Activated CD8-positive, alpha-beta T cell treated with anti-CD3 and anti-CD28 coated beads, Interleukin-2, amount 10 ng/mL, durations not matched to agents 7 days and 5 days (primary cell): Measurements from ENCODE around the gene LINC01488. TPM values are rescaled to one million over a fixed set of nuclear protein-coding genes. Genes with fewer than 3 reads are reported as not detected.

Experiments
- ATAC-seq: fragments of 150-1000 bp; cut with Tn5 transposase; one replicate; pipeline ENCODE4 v1.10.0; 2021; ENCODE audit warnings: moderate library complexity
- CTCF ChIA-PET: fragments of 350-600 bp; sonication (Branson Sonifier 250); formaldehyde crosslinking; loops from one replicate; lab custom pipeline; 2021; ENCODE audit warnings: antibody characterized with exemption; lab: Charles Lee
- POLR2A ChIA-PET: fragments of 350-600 bp; sonication (Branson Sonifier 250); formaldehyde crosslinking; loops from one replicate; lab custom pipeline; 2021; ENCODE audit warnings: antibody characterized with exemption; lab: Charles Lee
- DNase-seq: peaks from one replicate; pipeline ENCODE4 v3.0.0-alpha.2; 2020
- H3K27ac Mint-ChIP-seq: one replicate; pipeline ENCODE4 v1.8.0; 2021; ENCODE audit warnings: mild to moderate bottlenecking, mixed read lengths
- H3K27me3 Mint-ChIP-seq: one replicate; pipeline ENCODE4 v1.8.0; 2021; ENCODE audit warnings: low read depth, mixed read lengths
- H3K36me3 Mint-ChIP-seq: one replicate; pipeline ENCODE4 v1.8.0; 2021; ENCODE audit warnings: low read depth, mixed read lengths
- H3K4me1 Mint-ChIP-seq: one replicate; pipeline ENCODE4 v1.8.0; 2021; ENCODE audit warnings: low read depth, mixed read lengths
- H3K4me3 Mint-ChIP-seq: one replicate; pipeline ENCODE4 v1.8.0; 2021; ENCODE audit warnings: mild to moderate bottlenecking, mixed read lengths
- H3K9me3 Mint-ChIP-seq: one replicate; pipeline ENCODE4 v1.8.0; 2022; ENCODE audit warnings: mixed read lengths; ENCODE audit not compliant: insufficient read depth
- total RNA-seq, 2 experiments: library from RNA; stranded (reverse); gene quantifications; one replicate each; pipeline ENCODE4 v1.2.3, GENCODE V29; 2021

The LINC01488 gene
- total RNA-seq, 2 experiments from 2014 or later: not detected

GRCh38 chr11:69496202-69496557, 14.7 kb downstream of the LINC01488 start:
- H3K4me1 Mint-ChIP-seq: no peaks in the 10 kb centered on the region
- no peaks in the 10 kb centered on the region for H3K27me3 Mint-ChIP-seq
- no peak overlapping the region for H3K4me3 Mint-ChIP-seq
- ATAC-seq (no peak), DNase-seq (no peak)
- H3K9me3 Mint-ChIP-seq: no peaks in the 10 kb centered on the region
- H3K27ac Mint-ChIP-seq: no peak overlapping the region
- CTCF ChIA-PET: no interaction called here
- POLR2A ChIA-PET: interaction anchor here (0.5 to 1.1 kb wide), 2 partner anchors 160 to 687 kb away, joined by 3 read pairs; no protein-coding TSS in a partner anchor
- no peaks in the 10 kb centered on the region for H3K36me3 Mint-ChIP-seq

DNA sequence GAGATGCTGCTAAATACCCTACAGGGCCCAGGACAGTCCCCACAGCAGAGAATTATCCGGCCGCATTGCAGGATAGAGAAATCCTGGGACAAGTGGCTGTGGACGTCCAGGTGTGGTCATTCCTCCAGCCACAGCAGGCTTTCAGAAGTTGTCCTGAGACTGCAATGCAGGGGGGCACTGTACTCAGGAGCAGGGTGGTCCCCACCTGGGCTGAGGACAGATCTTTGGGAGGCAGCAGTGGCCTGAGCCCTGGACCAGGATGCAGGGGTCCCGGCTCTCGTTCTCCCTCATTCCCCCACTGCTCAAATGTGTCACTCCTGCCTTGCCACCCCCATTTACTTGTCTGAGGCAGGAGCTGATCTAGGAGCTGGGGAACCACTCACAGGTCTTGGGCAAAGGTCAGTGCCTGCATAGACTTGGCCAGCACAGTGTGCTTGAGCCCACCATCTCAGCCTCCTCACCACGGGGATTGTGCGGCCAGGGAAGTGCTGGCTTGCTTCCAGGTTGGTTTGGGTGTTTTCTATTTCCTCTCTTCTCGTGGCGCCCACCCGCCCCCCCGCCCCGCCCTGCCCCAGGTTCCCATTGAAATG, 15.3 kb downstream of the LINC01488 start:
- ATAC-seq: no peak
- H3K27ac Mint-ChIP-seq: no peak overlapping the region
- H3K36me3 Mint-ChIP-seq: no peaks in the 10 kb centered on the region
- H3K27me3 Mint-ChIP-seq: no peaks in the 10 kb centered on the region
- no peaks in the 10 kb centered on the region for H3K9me3 Mint-ChIP-seq
- ChIA-PET CTCF (no interaction called here), POLR2A (interaction anchor here (0.5 kb wide), 1 partner anchor 686 kb away, joined by 3 read pairs; no protein-coding TSS in a partner anchor)
- H3K4me3 Mint-ChIP-seq: no peak overlapping the region
- DNase-seq: no peak
- no peaks in the 10 kb centered on the region for H3K4me1 Mint-ChIP-seq

- CTCF ChIA-PET: no interaction called here
- Mint-ChIP-seq H3K36me3 (no peaks in the 10 kb centered on the region), H3K4me1 (no peaks in the 10 kb centered on the region), H3K4me3 (no peak overlapping the region), H3K9me3 (no peaks in the 10 kb centered on the region), H3K27me3 (no peaks in the 10 kb centered on the region), H3K27ac (no peak overlapping the region)
- no peak for DNase-seq
- POLR2A ChIA-PET: no interaction called here
- ATAC-seq: no peak
Observed at GRCh38 chr11:69497221-69497787, 15.8 kb downstream of the LINC01488 start.

- CTCF ChIA-PET: no interaction called here
- no peak for DNase-seq
- peaks cover 5% of the 10 kb centered on the region for H3K4me1 Mint-ChIP-seq
- no peaks in the 10 kb centered on the region for H3K9me3 Mint-ChIP-seq
- ATAC-seq: no peak
- H3K27me3 Mint-ChIP-seq: no peaks in the 10 kb centered on the region
- POLR2A ChIA-PET: no interaction called here
- H3K4me3 Mint-ChIP-seq: no peak overlapping the region
- H3K27ac Mint-ChIP-seq: no peak overlapping the region
- no peaks in the 10 kb centered on the region for H3K36me3 Mint-ChIP-seq
Observed at GRCh38 chr11:69498614-69499175, 17.2 kb downstream of the LINC01488 start.

DNA sequence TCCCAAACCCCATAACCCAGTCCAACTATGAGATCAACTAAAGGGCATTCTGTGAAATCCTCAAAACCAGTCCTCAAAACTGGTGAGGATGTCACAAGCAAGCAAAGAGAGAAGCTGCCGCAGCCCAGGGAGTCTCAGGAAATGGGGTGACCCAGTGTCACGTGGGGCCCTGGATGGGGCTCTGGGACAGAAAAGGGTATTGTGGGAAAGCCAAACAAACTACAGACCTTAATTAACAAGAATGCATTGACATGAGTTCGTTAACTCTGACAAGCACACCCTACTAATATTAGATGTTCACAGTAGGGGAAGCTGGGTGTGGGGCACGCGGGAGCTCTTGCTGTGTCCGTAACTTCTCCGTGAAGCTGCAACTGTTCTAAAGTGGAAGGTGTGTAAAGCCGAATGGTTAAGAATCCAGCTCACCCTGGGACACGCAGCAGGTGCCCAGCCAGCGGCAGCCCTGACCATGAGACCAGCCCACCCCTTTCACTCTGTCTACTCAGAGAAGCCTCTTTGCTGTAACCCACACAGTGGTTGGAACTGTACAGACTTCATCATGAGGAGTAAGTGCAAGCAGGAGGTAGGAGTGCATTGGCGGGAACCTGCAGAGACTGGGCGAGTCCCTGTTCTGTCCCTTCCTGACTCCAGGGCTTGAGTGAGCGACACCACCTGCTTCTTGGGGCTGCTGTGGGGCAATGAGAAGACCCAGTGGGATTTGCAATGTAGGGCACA, 17.9 kb downstream of the LINC01488 start:
- ATAC-seq: no peak
- no peak for DNase-seq
- H3K27me3 Mint-ChIP-seq: no peaks in the 10 kb centered on the region
- H3K4me1 Mint-ChIP-seq: peaks cover 6% of the 10 kb centered on the region
- ChIA-PET CTCF (no interaction called here), POLR2A (no interaction called here)
- H3K9me3 Mint-ChIP-seq: no peaks in the 10 kb centered on the region
- H3K27ac Mint-ChIP-seq: no peak overlapping the region
- no peak overlapping the region for H3K4me3 Mint-ChIP-seq
- H3K36me3 Mint-ChIP-seq: no peaks in the 10 kb centered on the region

GRCh38 chr11:69499918-69500284, 18.4 kb downstream of the LINC01488 start:
- Mint-ChIP-seq H3K27ac (no peak overlapping the region), H3K36me3 (no peaks in the 10 kb centered on the region), H3K27me3 (no peaks in the 10 kb centered on the region), H3K9me3 (no peaks in the 10 kb centered on the region), H3K4me1 (peaks cover 6% of the 10 kb centered on the region), H3K4me3 (no peak overlapping the region)
- POLR2A ChIA-PET: no interaction called here
- DNase-seq: no peak
- ATAC-seq: no peak
- CTCF ChIA-PET: no interaction called here

- Mint-ChIP-seq H3K36me3 (no peaks in the 10 kb centered on the region), H3K27ac (no peak overlapping the region), H3K4me1 (peaks cover 6% of the 10 kb centered on the region), H3K9me3 (no peaks in the 10 kb centered on the region), H3K27me3 (no peaks in the 10 kb centered on the region), H3K4me3 (no peak overlapping the region)
- POLR2A ChIA-PET: no interaction called here
- DNase-seq (no peak), ATAC-seq (no peak)
- CTCF ChIA-PET: no interaction called here
Observed at GRCh38 chr11:69500285-69501120, 19.0 kb downstream of the LINC01488 start.

DNA sequence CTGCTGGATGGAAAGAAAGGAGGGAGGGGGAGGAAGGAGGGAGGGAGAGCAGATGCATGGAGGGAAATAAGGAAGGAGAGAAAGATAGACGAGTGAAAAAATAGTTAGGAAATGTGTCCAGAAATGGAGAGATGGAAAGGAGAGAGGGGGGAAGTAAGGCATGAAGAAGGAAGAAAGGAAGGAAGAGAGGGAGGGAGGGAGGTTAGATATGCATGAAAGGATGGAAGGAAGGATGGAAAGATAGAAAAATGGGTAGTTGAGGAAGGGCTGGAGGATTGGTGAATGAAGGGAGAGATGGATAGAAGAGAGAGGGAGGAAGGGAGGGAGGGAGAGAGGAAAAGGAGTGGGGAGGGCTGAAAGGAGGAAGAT, 19.6 kb downstream of the LINC01488 start:
- Mint-ChIP-seq H3K4me1 (peaks cover 6% of the 10 kb centered on the region), H3K27me3 (peaks cover under 1% of the 10 kb centered on the region)
- POLR2A ChIA-PET: no interaction called here

DNA sequence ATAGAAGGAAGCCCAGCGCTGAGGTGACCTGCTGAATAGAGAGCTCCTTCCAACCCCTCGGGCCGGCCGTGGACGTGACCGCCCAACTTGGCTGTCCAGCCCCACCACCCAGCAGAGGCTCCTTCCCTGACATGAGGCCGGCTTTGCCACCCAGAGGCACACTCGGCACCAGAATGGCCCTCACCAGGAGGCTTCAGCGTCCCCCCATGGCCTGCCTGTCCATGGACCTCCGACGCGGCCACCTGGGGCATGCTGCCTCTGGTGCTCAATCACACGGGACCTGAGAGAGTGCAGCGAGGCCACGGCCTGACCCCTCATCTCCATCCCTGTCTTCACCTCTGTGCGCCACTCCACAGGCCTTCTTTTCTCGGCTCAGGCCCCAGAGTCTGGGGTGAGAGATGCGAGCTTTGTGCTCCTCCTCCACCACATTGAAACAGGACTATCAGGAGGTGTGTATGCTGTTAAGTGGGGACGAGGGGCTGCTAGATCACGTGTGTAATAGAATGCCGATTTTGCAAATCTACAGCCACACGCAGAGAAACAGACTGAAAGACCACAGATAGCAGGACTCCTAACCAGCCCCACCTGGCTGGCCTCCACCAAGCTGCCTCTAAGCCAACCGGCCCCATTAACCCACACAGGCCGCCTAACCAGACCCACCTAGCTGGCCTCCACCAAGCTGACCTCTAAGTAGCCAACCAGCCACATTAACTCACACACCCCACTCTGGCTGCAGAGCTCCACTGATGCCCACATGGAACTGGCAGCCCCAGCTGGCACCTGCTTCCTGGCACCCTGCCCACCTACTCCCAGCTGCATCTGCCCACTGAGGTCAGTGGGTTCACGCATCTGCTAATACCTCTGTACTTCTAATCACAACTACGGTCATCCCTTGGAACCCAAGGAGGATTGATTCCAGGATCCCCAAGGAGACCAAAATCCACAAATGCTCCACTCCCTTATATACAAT, 20.7 kb downstream of the LINC01488 start:
- H3K9me3 Mint-ChIP-seq: no peaks in the 10 kb centered on the region
- peaks cover 5% of the 10 kb centered on the region for H3K27me3 Mint-ChIP-seq
- H3K4me3 Mint-ChIP-seq: no peak overlapping the region
- H3K4me1 Mint-ChIP-seq: peaks cover 6% of the 10 kb centered on the region
- POLR2A ChIA-PET: no interaction called here
- DNase-seq (no peak), ATAC-seq (no peak)
- CTCF ChIA-PET: no interaction called here
- no peaks in the 10 kb centered on the region for H3K36me3 Mint-ChIP-seq
- no peak overlapping the region for H3K27ac Mint-ChIP-seq

More for the DNA sequence above, 19.6 kb downstream of the LINC01488 start:
- H3K9me3 Mint-ChIP-seq: no peaks in the 10 kb centered on the region
- ATAC-seq (no peak), DNase-seq (no peak)
- CTCF ChIA-PET: no interaction called here
- no peaks in the 10 kb centered on the region for H3K36me3 Mint-ChIP-seq
- H3K27ac Mint-ChIP-seq: no peak overlapping the region
- no peak overlapping the region for H3K4me3 Mint-ChIP-seq

DNA sequence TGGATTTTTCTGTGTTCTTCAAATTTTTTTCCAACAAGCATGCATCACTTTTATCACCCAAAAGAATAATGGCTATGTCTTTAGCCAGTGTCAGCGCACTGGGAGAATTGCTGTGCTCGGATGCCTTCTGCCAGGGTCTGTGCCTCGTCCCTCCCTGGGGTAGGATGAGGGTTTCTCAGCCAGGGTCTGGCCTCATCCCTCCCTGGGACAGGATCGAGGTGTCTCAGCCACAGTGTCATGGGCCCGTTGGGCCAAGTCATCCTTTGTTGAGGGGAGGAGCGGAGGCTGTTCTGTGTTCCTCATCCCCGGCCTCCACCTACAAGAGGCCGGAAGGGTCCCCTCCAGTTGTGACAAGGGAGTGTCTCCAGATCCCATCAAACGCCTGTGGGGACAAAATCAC, 22.7 kb downstream of the LINC01488 start:
- H3K27me3 Mint-ChIP-seq: peaks cover 12% of the 10 kb centered on the region
- no peak for ATAC-seq
- H3K4me1 Mint-ChIP-seq: peaks cover 15% of the 10 kb centered on the region
- POLR2A ChIA-PET: no interaction called here
- H3K9me3 Mint-ChIP-seq: no peaks in the 10 kb centered on the region
- no peaks in the 10 kb centered on the region for H3K36me3 Mint-ChIP-seq
- no peak overlapping the region for H3K4me3 Mint-ChIP-seq
- CTCF ChIA-PET: no interaction called here
- no peak for DNase-seq
- no peak overlapping the region for H3K27ac Mint-ChIP-seq
